Endothelial cell of hepatic sinusoid (primary cell): Measurements from ENCODE around the gene IL5RA.

Source experiments
- in situ Hi-C: cut with HindIII; loops from 2 replicates; pipeline ENCODE4 v1.10.0; 2017; ENCODE audit warnings: low sequenced_read_pairs

IL5RA gene

DNA sequence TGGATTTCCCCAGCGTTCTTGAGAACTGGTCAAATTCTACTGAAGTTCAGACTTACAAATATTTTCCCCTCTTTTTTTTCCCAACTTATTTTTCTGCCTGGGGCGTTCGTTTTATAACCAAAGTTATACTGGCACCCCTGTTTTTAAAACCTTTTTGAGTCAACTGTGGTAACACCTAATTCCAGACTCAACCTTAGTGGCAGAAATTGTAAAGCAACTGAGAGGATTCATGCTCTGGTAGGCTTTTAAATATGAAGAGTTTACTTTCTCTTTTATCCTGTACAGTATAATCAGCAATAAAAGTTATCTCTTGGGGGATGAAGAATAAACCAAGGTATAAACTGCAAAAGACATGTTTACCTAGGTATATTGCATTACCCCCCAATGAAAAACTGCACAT, 2.3 kb downstream of the IL5RA start:
- in situ Hi-C loops: no loop called here

- in situ Hi-C loops: no loop called here
Measured at GRCh38 chr3:3107181-3107580, 3.0 kb downstream of the IL5RA start.

DNA sequence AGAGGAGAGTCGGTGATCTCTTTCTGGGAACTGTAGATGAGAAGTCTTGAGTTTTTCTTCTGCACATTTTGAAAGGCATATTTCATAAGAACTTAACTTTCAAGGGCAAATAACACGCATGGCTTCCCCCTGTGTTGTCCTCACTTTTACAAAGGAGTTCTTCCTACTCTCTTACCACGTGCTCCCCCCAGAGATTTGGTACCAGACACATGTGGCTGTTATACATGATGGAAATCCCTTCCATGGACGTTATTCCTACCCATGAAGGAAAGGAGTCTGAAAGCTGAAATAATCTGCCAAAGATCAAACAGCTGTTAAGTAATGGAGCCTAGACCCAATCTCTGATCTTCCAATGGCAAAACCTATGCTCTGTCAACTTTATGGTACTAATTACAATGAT, 4.4 kb downstream of the IL5RA start:
- in situ Hi-C loops: no loop called here

DNA sequence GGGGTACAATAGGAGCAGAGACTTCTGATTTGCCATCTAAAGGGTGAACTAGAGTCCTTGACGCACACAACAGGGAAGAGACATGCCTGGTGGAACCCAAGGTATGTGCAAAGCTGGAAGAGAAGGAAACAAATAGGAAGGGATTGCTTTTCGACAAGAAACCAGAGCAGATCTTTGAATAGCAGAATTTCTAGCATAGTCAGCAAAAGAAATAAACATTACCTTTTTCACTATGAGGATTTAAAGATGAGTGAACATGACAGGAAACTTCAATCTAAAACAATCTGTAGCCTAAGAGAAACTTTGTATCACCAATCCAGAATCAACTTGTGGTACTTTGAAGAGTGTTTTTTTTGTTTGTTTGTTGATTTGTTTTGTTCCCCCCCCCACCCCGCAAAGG, 4.9 kb downstream of the IL5RA start:
- in situ Hi-C loops: no loop called here

DNA sequence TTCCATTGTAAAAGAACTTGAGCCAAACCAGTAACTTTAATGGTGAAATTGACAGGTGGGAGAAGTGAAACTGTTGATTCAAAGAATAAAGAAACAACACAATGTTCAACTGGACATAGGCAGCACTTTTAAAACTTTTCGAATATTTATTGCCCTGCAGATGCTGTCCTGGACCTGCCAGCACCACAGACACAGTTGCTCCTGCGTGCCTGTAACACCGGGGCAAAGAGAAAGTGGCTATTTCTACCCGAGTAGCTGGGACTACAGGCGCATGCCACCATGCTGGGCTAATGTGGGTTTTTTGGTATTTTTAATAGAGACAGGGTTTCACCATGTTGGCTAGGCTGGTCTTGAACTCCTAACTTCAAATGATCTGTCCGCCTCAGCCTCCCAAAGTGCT, 7.4 kb downstream of the IL5RA start:
- in situ Hi-C loops: no loop called here

DNA sequence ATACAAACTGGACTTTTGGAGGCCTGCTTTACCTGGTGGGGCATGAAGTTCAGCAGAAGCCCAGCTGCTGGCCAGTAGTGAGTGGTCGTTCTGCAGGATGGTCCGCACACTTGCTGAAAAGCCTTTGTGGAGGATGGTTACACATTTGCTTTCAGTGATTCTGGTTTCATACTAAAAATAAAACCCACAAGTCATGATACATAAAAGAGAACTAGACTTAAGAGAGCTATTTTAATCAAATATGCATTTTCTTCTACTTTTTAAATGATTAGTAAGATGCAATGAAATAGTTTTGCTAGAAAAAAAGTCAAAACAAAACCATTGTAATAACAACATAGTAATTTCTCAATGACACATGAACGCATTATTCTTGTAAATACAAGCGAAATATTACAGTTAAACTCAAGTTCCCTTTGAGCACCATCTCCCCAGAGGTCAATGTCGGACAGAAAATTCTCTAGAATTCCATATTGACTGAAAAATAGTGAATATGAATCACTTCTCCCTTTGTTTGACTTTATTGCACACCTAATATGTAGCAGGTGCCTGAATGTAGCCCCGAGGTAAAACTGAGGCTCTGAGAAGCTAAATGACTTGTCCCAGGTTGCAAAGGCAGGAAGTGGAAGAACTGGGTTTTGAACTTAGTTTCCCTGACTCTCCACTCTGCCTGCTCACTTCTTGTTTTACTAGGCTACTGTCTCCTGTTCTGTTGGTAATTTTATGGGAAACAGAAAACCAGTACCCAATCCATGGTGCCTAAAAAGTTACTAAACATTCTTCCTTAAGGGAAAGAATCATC, 8.3 kb downstream of the IL5RA start:
- in situ Hi-C loops: no loop called here

DNA sequence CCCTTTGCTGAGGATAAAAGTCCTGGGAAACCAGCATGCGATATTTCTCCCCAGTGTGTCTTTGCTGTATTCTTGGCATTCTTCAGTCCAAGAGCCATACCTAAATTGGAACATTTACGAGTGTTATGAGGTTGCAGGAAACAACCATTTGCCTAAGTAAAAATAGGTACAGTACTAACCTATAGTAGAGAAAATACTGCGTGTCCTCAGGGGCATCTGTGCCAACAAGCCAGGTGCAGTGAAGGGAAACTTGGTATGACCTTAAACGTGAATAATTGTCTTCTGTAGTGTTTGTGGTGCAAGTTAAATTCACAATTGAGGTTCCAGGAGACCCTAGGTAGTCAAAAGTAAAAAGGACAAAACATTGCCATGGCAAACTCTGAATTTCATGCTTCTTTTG, 12.2 kb downstream of the IL5RA start:
- in situ Hi-C loops: no loop called here

DNA sequence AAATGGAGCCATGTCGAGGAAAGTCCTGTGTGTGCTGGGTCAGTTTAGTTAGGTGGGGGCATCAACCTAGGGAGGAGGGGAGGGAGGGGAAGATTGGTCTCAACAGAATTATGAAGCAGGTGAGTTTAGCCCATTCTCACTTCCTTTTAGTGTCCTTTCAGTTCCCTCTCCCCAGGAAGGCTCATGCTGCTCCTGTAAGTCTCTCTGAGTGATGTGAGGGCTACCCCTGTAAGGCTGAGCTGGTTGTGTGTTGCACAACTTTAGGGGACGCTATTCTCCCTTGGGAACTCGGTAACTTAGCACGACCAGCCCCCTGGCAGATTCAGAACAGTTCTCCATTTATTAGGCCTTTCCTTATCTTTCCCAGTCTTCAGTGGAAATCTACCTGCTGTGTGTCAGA, 21.2 kb downstream of the IL5RA start:
- in situ Hi-C loops: no loop called here

GRCh38 chr3:3087716-3088465, 22.3 kb downstream of the IL5RA start:
- in situ Hi-C loops: no loop called here

GRCh38 chr3:3087279-3087678, 22.9 kb downstream of the IL5RA start:
- in situ Hi-C loops: no loop called here

- in situ Hi-C loops: no loop called here
Measured at GRCh38 chr3:3086239-3086638, 23.9 kb downstream of the IL5RA start.

DNA sequence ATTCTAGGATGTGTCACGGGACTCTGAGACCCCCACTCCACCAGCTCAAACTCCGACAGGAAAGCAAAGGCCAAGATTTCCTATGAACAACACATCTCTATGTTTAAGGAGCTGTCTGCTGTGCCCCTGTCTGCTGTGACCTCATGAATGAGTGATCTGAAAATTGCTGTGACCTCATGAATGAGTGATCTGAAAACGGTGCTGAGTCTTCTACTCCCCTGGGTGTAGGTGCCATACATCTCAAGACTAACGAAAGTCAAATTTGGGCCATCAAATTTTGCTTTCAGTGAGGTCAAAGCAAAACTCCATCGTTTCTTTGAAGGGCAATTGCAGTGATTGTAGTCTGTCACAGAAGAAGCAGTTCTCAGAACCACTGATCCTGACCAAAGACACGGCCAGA, 24.4 kb downstream of the IL5RA start:
- in situ Hi-C loops: no loop called here

DNA sequence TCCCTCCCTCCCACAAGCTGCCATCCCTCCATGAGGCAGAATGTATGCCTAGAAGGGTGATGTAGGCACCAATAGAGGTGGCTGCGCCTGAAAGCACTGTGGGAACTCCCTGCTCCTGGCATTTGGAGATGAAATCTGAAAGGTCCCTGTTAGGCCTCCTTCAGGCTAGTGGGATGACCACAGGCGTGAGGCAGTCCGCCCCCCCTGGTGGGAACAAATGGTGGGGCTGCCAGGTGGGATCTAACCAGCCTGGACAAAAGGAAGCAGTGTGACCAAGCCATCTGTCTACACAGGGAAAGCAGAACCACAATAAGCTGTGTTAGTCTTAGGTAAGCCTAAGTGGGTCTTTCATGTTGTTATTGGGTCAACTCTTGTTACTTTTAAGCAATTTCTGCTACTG, 25.3 kb downstream of the IL5RA start:
- in situ Hi-C loops: no loop called here

- in situ Hi-C loops: no loop called here
Measured at GRCh38 chr3:3082234-3082924, 27.8 kb downstream of the IL5RA start.

DNA sequence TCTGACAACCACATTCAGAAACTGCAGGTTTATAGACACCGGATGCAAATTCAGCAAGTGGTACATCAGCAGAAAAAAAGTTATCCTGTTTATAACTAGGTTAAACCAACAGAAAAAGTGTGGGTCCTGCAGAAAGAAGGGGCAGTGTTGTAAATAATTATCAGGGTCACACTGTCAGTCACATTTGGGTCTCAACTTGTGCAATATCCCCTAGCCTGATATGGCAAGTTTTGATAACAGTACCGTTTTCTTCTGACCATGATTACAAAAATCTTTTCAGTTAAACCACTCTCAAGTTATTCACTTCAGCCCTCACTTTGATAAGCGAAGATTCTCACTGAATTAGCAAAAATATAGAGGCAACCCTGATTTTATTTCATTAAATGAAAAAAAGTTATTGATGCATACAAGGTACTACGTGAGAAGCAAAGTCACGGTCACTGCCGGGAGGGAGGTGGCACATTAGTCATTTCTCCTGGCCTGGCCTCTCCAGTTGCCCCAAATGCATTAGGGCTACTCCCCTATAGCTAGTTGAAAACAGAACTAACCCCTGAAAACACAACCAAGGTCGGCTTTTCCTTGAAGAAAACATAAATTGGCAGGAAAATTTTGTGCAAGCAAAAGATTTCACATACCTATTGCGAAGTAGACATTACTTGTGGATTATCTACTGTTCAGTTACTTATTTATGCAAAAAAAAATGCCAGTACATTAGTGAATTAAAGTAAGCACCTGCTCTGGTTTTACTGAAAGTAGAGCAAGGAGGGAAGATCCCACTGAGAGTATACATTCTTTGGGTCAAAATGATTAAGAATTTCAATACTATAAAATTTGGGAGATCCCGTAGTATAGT, 28.6 kb downstream of the IL5RA start:
- in situ Hi-C loops: no loop called here

GRCh38 chr3:3080309-3080708, 29.9 kb downstream of the IL5RA start:
- in situ Hi-C loops: no loop called here

DNA sequence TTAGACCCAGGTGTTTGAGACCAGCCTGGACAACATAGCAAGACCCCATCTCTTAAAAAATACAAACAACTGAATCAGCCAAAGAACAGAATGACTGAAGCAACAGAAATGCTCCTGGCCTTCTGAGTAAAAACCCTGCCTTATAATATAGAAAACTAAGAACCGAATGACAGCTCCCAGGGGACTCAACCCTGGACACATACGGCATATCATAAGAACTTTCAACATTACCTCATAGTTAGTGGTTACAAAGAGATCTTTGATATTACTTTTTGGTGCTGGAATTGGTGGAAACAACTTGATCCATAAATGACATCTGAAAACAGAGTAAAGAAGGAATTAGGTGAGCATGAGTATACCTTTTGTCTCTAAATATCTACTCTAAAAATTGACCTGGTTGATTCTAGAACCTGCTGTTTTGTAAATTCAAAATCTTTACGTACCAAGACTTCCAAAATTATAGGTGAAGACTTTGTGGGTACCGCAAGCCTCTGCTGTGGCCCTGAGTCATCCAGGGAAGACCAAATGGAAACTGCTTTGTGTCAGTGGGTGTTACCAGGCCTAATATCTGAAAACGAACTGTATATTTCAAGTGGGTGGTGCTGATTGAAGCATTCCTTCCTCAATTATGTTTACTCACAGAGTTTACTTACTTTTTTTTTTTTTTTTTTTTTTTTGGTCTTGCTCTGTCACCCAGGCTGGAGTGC, 35.5 kb downstream of the IL5RA start:
- in situ Hi-C loops: no loop called here

GRCh38 chr3:3071136-3071535, 39.0 kb downstream of the IL5RA start:
- in situ Hi-C loops: no loop called here

GRCh38 chr3:3069723-3070122, 40.5 kb downstream of the IL5RA start:
- in situ Hi-C loops: no loop called here

GRCh38 chr3:3068358-3068881, 41.8 kb downstream of the IL5RA start:
- in situ Hi-C loops: no loop called here
